Measurements from ENCODE around the gene CD79B.
"Not testable (repeated sequence)": the region's sequence is repeated elsewhere in the genome, so short reads cannot be mapped to it uniquely, and the experiment has no call there.

Gene CD79B

DNA sequence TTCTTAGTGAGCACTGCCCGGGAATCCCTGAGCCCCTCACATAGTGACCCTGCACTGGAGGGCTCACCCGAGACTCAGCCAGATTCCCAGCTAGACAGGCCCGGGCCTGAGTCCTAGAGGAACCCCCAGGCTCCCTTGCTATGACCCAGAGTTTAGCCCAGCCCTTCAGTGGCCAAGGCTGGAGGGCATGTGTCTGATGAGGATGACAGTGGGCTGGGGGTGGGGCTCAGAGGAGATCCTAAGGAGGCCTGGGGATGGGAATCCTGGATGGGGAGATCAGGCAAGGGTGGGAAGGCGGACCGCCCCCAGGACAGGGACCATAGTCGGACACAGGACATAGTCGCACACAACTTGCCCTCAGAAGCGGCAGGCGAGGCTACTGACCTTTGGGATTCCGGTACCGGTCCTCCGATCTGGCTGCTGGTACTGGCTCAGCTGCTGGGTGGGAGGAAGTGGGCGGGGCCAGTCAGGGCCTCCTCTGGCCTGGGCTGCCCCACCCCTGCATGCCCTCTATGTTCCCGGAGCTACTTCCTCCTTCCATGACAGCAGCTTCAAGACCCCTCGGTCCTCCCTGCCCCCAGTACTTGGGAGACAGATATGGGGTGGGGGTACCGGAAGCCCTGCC lies 1.1 kb downstream of the CD79B start:
- DNase-seq (ENCODE audit: low spot score), result peak; percentile 79

DNA sequence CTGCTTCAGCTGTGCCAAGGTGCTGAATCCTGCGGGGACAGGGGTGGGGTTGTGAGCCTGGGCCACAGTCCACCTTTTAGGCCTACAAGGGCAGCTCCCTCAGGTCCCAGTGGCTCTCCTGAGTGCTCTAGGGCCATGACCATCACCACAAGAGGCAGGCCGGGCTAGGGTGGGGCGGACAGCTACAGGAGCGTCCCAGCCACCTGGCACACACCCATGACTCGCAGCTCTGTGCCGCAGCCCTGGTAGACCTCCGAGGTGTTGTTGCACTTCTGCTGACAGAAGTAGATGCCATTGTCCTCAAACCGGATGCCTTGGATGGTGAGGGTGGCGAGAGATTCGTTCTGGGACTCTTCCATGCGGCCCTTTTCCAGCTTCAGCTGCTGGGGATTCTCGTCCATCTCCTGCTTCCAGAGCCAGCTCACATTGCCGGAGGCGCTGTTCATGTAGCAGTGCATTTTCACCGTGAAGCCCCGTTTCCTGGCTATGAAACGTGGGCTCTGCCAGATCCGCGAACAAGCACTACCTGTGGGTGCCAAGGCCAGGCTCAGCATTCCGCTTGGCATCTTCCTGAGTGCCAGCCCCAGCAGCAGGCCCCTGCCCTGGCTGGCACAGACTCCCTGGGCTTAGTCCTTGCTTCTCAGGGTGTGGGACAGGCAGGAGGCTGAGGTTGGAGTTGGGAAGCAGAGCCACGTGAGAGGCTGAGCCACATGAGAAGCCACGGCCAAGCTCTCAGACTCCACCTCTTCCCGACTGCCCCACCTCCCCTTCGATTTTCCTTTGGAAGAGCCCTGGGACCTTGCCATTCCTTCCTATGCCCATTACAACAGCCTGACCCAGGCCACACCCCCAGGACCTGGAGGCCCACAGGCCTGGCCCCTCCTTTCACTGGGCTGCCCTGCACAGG lies 2.0 kb downstream of the CD79B start:
- no peak for DNase-seq (ENCODE audit: low spot score)

GRCh38 chr17:63928966-63929695 lies 3.0 kb downstream of the CD79B start:
- DNase-seq (ENCODE audit: low spot score), result no peak

GRCh38 chr17:63928172-63928666 lies 3.9 kb downstream of the CD79B start:
- DNase-seq (ENCODE audit: low spot score), result peak; percentile 46

- peak; percentile 79 for DNase-seq (ENCODE audit: low spot score)
These were observed 4.5 kb downstream of the CD79B start for GRCh38 chr17:63927464-63928171.

GRCh38 chr17:63926164-63926563 lies 6.0 kb downstream of the CD79B start:
- no peak for DNase-seq (ENCODE audit: low spot score)

DNA sequence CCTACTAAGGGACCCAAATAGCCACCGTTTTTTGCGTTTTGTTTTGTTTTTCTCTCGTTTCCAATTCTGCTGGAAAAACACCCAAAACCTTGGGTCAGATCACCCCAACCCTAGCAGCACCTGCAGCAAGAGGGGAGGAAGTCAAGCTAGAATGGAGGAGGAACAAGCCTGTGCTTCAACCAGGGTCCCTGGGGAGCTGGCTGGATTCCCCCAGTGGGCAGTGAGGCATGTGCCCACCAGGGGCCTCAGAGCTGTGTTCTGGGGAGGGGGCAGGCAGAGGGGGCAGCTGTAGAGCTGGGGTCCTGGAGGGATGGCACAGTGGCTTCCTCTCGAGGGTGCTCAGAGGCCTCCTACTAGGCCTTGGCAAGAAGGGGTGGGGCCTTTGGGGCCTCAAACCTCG lies 6.5 kb downstream of the CD79B start:
- peak; percentile 83 for DNase-seq (ENCODE audit: low spot score)

DNA sequence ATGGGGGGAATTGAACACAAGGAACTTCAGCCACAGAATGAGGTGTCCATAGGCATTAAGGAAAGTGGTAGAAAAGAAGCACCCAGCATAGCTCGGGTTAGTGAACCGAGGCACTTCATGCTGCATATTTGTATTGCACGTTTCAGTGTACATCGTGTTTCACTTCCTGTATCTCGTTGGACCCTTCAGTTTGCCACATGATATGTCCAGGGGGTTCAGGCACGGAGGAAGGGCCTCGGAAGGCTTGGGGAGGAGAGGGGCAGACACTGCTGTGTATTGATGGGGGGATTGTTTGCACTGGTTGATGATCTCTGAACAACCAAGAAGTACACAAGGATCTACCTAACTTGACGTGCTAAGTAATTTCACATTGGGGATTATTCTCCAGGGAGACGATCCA lies 9.7 kb downstream of the CD79B start:
- not testable (repeated sequence) for DNase-seq (ENCODE audit: low spot score)

GRCh38 chr17:63920779-63921178 lies 11.4 kb downstream of the CD79B start:
- not testable (repeated sequence) for DNase-seq (ENCODE audit: low spot score)

DNA sequence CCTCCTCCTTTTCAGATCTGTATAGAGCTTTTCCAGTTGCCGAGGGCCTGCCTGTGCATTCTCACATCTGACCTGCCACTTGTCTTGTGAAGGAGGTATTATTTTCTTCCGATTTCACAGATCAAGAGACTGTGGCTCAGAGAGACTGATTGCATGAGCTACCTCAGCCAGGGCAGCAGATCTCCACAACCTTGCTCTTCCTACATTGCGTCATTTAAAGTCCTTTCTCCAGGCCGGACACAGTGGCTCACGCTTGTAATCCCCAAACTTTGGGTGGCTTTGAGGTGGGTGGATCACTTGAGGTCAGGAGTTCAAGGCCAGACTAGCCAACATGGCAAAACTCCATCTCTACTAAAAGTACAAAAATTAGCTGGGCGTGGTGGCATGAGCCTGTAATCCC lies 12.1 kb downstream of the CD79B start:
- DNase-seq (ENCODE audit: low spot score), result not testable (repeated sequence)

- DNase-seq (ENCODE audit: low spot score), result peak; percentile 82
These were observed 12.8 kb downstream of the CD79B start for GRCh38 chr17:63919311-63919723.

DNA sequence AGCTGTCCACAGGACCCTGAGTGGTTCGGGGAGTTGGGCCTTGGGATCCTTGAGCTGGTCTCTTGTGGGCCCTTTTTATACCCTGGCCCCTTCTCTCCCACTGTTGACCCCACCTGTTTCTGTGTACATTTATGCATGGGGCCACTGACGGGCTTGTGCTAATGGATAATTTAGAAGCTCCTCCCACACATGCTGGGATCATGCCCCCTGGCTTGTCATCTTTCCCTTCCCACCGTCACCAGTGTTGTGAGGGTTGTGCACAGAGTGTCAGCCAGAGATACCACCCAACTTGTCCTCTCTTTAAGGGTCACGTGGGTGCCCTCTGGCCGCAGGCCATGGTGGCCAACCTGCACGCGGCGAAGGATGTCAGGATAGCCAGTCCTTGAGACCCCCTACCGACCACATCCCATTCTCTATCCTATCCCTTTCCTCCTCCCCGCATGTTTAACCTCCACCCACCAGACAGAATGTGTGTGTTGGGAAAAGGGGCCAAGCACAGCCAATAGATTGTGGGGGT lies 13.3 kb downstream of the CD79B start, which contains the start of gene GH1:
Gene GH1 (minus strand): TSS at position 51 of the 517 bp plus-strand sequence. CDS start 63 bp downstream, outside the sequence.
- DNase-seq (ENCODE audit: low spot score), result not testable (repeated sequence)

DNA sequence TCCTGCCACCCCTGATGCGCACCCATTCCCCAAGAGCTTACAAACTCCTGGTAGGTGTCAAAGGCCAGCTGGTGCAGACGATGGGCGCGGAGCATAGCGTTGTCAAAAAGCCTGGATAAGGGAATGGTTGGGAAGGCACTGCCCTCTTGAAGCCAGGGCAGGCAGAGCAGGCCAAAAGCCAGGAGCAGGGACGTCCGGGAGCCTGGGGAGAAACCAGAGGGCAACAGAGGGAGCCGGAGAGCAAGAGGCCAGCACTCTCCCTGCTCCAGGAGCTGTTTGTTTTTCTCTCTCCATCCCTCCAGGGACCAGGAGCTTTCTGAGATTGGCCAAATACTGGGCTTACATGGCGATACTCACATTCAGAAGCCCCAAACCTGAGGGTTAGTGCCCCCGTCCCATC lies 13.8 kb downstream of the CD79B start:
- DNase-seq (ENCODE audit: low spot score), result no peak

DNA sequence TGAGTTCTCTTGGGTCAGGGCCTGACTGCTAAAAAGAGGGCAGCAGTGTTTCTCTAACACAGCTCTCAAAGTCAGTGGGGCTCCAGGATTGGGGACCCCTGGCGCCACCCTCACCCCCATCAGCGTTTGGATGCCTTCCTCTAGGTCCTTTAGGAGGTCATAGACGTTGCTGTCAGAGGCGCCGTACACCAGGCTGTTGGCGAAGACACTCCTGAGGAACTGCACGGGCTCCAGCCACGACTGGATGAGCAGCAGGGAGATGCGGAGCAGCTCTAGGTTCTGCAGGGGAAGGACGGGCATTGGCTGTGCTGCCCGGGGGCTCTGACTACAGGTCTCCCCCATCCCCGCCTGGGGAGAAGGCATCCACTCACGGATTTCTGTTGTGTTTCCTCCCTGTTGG lies 14.5 kb downstream of the CD79B start:
- DNase-seq (ENCODE audit: low spot score), result no peak

DNA sequence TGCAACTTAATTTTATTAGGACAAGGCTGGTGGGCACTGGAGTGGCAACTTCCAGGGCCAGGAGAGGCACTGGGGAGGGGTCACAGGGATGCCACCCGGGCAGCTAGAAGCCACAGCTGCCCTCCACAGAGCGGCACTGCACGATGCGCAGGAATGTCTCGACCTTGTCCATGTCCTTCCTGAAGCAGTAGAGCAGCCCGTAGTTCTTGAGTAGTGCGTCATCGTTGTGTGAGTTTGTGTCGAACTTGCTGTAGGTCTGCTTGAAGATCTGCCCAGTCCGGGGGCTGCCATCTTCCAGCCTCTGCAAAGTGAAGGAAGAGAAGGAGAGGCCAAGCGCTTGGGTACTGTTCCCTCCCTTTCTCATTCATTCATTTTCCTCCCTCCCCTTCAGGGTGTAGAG lies 14.9 kb downstream of the CD79B start:
- not testable (repeated sequence) for DNase-seq (ENCODE audit: low spot score)

DNA sequence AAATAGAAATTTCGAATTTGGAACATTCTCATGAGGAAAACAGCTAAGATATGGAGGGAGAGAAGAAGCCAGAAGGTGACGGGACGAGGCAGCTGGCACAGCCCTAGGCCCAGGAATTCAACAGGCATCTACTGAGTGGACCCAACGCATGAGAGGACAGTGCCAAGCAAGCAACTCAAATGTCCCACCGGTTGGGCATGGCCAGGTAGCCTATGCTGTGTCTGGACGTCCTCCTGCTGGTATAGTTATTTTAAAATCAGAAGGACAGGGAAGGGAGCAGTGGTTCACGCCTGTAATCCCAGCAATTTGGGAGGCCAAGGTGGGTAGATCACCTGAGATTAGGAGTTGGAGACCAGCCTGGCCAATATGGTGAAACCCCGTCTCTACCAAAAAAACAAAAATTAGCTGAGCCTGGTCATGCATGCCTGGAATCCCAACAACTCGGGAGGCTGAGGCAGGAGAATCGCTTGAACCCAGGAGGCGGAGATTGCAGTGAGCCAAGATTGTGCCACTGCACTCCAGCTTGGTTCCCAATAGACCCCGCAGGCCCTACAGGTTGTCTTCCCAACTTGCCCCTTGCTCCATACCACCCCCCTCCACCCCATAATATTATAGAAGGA lies 15.5 kb downstream of the CD79B start:
- DNase-seq (ENCODE audit: low spot score), result no peak

GRCh38 chr17:63915753-63916152 lies 16.4 kb downstream of the CD79B start:
- DNase-seq (ENCODE audit: low spot score), result not testable (repeated sequence)

DNA sequence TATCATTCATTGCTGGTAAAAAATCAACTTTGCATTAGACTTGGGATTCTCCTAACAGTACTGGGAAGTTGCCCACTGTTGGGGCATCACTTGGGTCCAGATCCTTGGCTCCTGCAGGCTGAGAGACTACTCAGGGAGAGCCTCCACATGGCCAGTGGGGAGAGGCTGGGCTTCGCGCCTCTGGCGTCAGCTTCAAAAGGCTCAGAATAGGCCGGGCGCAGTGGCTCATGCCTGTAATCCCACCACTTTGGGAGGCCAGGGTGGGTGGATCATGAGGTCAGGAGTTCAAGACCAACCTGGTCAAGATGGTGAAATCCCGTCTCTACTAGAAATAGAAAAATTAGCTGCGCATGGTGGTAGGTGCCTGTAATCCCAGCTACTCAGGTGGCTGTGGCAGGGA lies 17.7 kb downstream of the CD79B start:
- DNase-seq (ENCODE audit: low spot score), result no peak

- DNase-seq (ENCODE audit: low spot score), result peak; percentile 70
These were observed 20.5 kb downstream of the CD79B start for GRCh38 chr17:63911657-63912100.

GRCh38 chr17:63911041-63911635 lies 21.0 kb downstream of the CD79B start, which contains the start of gene CSHL1:
CSHL1 (minus strand) TSS chr17:63911258; CDS start chr17:63911196, 62 bp downstream.
- DNase-seq (ENCODE audit: low spot score), result no peak
